SW 1271 (cell line): ENCODE measurements around the gene KRTAP3-3.
"Not testable (repeated sequence)": the region's sequence is repeated elsewhere in the genome, so short reads cannot be mapped to it uniquely, and the experiment has no call there.

Source experiments
- DNase-seq, 2 experiments: peaks; one replicate each; lab custom pipeline; 2025; lab: John Stamatoyannopoulos, UW

The KRTAP3-3 gene

GRCh38 chr17:40993839-40994238 is at the start of gene KRTAP3-3:
Gene KRTAP3-3 (minus strand): TSS chr17:40994164. CDS start chr17:40994097, 67 bp downstream.
- no peak for DNase-seq

GRCh38 chr17:41042953-41043352 is 49.0 kb upstream of the KRTAP3-3 start:
- no peak for DNase-seq

DNA sequence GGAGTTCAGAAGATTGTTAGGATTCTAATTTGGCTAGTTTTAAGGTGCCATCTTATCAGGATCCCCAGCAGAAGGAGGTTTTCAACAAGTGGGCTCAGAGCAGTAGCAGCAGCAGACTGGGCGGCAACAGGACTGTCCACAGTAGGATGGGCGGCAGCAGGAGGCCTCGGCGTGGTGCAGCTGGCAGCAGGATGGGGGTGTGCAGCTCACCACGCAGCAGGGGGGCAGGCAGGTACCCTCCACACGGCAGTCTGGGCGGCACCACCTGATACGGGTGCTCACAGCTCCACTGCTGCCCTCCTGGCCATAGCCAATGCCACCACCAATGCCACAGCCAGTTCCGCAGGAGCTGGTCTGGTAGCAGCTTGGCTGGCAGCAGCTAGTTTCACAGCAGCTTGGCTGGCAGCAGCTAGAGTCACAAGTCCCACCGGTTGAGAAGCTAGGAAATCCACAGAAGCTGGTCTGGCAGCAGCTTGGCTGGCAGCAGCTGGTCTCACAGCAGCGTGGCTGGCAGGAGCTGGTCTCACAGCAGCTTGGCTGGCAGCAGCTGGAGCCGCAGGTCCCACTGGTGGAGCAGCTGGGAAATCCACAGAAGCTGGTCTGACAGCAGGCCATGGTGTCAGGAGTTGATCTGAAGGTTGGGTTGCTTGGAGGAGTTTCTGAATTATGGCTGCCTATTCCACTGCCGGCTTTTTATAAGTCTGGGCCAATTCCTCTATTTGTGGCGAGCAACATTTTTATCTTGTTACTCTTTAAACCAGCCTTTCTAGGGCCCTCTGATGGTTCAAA is 47.0 kb upstream of the KRTAP3-3 start, which contains the start of gene KRTAP1-1:
Gene KRTAP1-1 (minus strand): TSS at position 668 of the 789 bp plus-strand sequence. CDS start 53 bp downstream, at position 615.
- DNase-seq: not testable (repeated sequence)

DNA sequence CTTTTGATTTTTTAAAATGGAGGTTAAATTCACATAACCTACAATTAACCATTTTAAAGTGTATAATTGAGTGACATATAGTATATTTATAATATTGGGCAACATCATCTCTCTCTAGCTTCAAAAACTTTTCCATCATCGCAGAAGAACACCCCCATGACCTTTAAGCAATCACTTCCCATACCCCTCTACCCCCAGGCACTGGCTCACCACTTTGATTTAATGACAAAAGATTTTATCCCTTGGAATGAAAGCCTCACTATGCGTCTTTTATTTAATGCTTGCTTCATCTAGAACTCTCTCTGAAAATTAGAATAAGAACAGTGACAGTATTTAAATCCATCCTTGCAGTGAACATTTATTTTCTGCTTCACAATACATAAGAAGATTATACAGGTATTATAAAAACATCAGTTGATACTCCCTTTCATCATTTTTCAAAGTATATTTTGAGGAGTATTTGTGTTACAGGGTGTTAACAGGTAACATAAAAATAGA is 43.9 kb upstream of the KRTAP3-3 start:
- DNase-seq: no peak

DNA sequence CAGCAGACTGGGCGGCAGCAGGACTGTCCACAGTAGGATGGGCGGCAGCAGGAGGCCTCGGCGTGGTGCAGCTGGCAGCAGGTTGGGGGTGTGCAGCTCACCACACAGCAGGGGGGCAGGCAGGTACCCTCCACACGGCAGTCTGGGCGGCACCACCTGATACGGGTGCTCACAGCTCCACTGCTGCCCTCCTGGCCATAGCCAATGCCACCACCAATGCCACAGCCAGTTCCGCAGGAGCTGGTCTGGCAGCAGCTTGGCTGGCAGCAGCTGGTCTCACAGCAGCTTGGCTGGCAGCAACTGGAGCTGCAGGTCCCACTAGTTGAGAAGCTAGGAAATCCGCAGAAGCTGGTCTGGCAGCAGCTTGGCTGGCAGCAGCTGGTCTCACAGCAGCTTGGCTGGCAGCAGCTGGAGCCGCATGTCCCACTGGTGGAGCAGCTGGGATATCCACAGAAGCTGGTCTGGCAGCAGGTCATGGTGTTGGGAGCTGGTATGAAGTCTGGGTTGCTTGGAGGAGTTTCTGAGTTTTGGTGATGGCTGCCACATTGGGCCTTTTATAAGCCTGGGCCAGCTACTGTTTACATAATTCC is 40.5 kb upstream of the KRTAP3-3 start, which contains the start of gene KRTAP1-3:
Gene KRTAP1-3 (minus strand): TSS at position 529 of the 590 bp plus-strand sequence. CDS start 53 bp downstream, at position 476.
- not testable (repeated sequence) for DNase-seq

GRCh38 chr17:41029633-41030245 is 35.8 kb upstream of the KRTAP3-3 start, which contains the start of gene KRTAP1-4:
Gene KRTAP1-4 (minus strand): TSS chr17:41030195. CDS start chr17:41030078, 117 bp downstream.
- DNase-seq: no peak

DNA sequence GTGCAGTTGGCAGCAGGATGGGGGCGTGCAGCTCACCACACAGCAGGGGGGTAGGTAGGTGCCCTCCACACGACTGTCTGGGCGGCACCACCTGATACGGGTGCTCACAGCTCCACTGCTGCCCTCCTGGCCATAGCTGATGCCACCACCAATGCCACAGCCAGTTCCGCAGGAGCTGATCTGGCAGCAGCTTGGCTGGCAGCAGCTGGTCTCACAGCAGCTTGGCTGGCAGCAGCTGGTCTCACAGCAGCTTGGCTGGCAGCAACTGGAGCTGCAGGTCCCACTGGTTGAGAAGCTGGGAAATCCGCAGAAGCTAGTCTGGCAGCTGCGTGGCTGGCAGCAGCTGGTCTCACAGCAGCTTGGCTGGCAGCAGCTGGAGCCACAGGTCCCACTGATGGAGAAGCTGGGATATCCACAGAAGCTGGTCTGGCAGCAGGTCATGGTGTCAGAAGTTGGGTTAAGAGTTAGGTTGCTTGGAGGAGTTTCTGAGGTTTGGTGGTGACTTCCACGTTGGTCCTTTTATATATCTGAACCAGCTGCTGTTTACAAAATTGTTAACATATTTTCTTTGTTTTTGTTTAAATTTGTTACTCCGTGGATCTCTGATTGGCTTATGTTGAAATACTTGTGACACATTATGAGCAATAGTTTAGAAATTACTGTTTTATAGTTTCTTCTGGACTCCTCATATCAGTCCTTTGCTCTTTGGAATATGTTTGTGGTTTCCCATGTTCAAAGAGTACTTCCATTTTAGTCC is 32.9 kb upstream of the KRTAP3-3 start, which contains the start of gene KRTAP1-5:
Gene KRTAP1-5 (minus strand): TSS at position 494 of the 757 bp plus-strand sequence. CDS start 53 bp downstream, at position 441.
- no peak for DNase-seq

DNA sequence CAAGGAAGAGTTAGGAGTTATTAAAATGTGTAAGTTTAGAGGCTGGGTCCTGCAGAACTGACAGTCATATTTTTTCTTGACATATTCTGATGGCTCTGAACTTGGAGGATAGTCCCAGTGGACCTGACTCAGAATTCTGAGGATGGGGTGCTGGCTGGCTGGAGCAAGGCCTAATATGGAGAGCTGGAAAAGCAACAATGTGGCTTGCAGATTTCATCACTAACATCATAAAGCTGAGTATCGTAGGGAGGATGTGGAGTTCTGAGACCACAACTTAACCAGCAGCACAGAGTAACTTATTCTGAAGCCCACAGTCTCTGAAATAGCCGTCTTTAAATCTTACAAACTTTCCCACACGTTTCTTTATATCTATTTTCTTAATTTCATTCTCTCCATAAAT is 30.7 kb upstream of the KRTAP3-3 start:
- DNase-seq: no peak

- DNase-seq: no peak
These were observed 26.4 kb upstream of the KRTAP3-3 start for GRCh38 chr17:41020336-41020735.

- no peak for DNase-seq
These were observed 25.5 kb upstream of the KRTAP3-3 start for GRCh38 chr17:41019415-41019814.

DNA sequence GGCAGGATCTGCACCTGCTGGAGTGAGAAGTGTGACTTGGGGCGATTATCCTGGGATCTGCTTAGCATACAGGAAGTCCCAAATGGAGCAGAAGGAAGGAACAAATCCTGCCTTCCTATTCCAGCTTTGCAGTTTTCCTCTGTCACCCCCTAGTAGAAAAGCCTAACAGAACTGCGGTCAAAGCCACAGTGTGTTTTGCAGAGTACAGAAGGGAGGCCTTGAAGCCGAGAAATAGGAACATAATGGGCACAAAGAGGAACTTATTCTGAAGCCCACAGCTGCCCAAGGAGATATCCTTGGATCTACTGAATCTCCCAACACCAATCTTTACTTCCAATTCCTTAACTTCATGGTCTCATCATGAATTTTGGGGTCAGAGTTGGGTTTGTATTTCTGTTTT is 24.6 kb upstream of the KRTAP3-3 start:
- DNase-seq: no peak

GRCh38 chr17:41016578-41017215 is 22.7 kb upstream of the KRTAP3-3 start:
- DNase-seq: no peak

DNA sequence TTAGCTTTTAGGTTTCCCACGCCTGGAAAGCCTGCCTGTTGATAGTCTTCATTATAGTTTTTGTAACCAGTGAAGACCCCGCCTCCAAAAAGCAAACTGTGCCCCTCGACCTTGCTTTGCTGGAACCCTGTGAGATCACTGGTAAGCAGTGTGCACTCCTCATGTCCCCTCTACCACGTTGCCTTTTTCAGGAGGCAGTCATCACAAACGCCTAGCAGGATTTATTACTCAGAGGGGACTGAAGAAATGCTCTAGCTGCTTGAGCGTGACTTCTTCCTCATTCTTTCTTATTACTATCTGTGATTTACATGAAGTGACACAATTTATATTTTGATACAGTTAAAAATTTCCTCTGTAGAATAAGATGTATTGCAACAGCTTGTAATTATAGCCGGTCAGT is 21.5 kb upstream of the KRTAP3-3 start:
- no peak for DNase-seq

DNA sequence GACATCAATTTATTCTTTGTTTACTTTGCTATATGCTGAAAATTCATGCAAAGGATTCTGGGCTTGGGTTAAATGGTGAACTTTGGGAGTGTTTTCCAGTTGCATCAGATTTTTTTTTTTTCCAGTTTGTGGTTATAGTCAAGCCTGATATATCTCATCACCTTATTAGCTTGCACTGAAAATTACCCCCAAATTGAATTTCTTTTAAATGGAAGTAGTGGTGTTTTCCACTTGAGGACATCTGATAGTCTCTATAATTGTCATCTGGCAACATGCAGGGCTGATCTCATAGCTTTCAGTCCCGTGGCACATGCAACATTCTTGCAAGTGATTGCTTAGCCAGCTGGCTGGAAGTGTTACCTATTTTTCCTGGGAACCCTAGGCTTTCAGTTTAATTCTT is 19.6 kb upstream of the KRTAP3-3 start:
- no peak for DNase-seq

DNA sequence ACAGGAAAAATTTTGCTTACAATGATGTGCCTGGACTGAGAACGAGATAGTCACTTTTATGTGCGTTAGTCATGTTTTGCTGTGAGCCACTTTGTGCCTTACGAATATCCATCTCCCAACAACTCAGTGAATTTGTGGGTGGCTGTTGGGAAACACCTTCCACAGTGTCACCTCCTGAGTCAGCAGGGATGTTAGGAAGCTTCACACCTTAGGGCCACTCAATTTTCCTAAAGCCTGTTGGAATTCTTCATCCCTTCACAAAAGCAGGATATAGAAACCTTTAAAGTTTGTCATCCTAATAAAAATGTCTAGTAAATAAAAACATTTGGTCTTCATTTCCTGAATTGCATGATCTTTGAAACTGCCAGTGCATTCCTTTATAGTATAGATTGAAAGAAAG is 19.2 kb upstream of the KRTAP3-3 start:
- no peak for DNase-seq

GRCh38 chr17:41012326-41013120 is 18.6 kb upstream of the KRTAP3-3 start:
- no peak for DNase-seq

DNA sequence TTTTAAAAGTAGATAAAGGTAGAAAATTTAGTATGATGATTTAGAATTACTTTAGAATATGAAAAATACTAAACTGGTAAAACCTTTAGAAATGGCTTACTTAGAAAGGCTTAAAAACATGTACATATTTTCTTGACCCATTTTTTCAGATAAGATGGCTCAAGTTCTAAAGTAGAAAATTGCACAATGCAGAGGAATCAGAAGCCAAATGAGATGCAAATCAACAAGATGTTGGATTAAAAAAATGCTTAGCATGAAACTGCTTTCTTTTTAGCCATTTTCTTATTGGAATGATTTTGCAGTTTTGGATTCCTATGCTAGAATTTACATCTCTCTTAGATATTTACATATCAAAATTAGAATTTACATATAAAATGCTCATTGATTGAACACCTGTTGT is 16.5 kb upstream of the KRTAP3-3 start:
- DNase-seq: no peak

- no peak for DNase-seq
These were observed 16.0 kb upstream of the KRTAP3-3 start for GRCh38 chr17:41009936-41010335.

DNA sequence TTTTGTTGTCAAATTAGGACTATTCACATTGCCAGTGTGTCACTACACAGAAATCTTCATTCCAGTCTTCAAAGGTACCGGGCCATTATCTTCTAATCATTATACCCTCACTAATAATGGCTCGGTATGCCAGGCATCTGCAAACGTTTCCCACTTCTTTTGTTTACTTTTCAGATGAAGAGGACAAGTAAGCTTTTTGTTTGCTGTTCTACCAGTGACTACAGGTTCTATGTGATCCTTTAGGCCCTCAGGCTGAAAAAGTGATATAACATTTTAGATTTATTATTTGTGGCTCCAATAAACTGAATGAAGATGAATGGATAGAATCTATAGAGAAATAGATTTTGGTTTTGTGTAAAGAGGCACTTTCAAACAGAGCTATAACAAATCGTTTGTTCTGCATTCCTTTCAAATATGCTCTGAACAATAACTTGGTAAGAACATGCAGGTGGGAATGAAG is 15.4 kb upstream of the KRTAP3-3 start:
- no peak for DNase-seq

DNA sequence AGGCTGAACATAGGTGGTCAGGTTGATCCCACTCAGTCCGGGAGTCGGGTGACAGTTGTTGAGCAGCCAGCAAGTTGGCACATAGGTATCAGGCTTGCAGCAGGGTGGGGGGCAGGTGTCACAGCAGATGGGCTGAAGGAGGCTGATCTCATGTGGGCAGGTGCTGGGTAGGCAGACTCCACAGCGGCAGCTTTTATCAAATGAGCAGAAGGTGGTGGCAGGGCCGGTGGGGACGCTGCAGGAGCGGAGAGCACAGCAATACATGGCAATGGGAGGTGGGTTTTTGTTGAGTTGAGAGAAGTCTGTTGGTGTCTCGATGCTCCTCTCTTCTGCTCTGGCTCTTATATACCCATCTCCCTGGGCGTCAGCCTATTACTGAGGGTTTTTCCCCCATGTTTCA is 14.8 kb upstream of the KRTAP3-3 start, which contains the start of gene KRTAP3-1:
Gene KRTAP3-1 (minus strand): TSS at position 318 of the 400 bp plus-strand sequence. CDS start 54 bp downstream, at position 264.
- DNase-seq: no peak
